AG04449 (cell line): ENCODE measurements around the gene CDR2.

ENCODE experiments used
- CTCF ChIA-PET: fragments of 350-600 bp; formaldehyde crosslinking; extraction: SDS; loops from one replicate; lab custom pipeline; 2021; ENCODE audit warnings: antibody characterized with exemption; lab: Yijun Ruan, JAX
- POLR2A ChIA-PET: fragments of 400-600, 350-600 bp; formaldehyde crosslinking; extraction: SDS; loops from one replicate; lab custom pipeline; 2020; ENCODE audit warnings: antibody characterized with exemption, inconsistent platforms; lab: Yijun Ruan, JAX
- DNase-seq: peaks from one replicate; pipeline ENCODE4 v3.0.0-alpha.2; 2010; ENCODE audit warnings: low read depth, low spot score
- H3K4me3 ChIP-seq: 2 replicates; pipeline ENCODE4 v1.5.1; 2011; ENCODE audit warnings: low read depth, mild to moderate bottlenecking, control low read depth, low read length
- TF ChIP-seq, protein P1 (sequence below): IDR thresholded peaks from one replicate; pipeline ENCODE4 v1.5.1; 2011; ENCODE audit warnings: mild to moderate bottlenecking, moderate library complexity, low read length, control low read depth, inconsistent platforms; ENCODE audit not compliant: insufficient read depth; ENCODE audit errors: missing control alignments

The CDR2 gene

GRCh38 chr16:22333457-22333994 lies 40.9 kb downstream of the CDR2 start:
- H3K4me3 ChIP-seq = no peak overlapping the region
- DNase-seq = no peak
- TF ChIP-seq, protein P1, sequence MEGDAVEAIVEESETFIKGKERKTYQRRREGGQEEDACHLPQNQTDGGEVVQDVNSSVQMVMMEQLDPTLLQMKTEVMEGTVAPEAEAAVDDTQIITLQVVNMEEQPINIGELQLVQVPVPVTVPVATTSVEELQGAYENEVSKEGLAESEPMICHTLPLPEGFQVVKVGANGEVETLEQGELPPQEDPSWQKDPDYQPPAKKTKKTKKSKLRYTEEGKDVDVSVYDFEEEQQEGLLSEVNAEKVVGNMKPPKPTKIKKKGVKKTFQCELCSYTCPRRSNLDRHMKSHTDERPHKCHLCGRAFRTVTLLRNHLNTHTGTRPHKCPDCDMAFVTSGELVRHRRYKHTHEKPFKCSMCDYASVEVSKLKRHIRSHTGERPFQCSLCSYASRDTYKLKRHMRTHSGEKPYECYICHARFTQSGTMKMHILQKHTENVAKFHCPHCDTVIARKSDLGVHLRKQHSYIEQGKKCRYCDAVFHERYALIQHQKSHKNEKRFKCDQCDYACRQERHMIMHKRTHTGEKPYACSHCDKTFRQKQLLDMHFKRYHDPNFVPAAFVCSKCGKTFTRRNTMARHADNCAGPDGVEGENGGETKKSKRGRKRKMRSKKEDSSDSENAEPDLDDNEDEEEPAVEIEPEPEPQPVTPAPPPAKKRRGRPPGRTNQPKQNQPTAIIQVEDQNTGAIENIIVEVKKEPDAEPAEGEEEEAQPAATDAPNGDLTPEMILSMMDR = no peak
- ChIA-PET POLR2A (no interaction called here), CTCF (interaction anchor here (2.2 kb wide), 1 partner anchor 12 kb away, joined by 9 read pairs; no protein-coding TSS in a partner anchor)

- POLR2A ChIA-PET = no interaction called here
- CTCF ChIA-PET = interaction anchor here (0.9 to 3.3 kb wide), 2 partner anchors 10 to 21 kb away, joined by 3 to 21 read pairs; no protein-coding TSS in a partner anchor
- TF ChIP-seq, protein P1 = no peak
Measured at GRCh38 chr16:22330326-22330725, 44.1 kb downstream of the CDR2 start.

DNA sequence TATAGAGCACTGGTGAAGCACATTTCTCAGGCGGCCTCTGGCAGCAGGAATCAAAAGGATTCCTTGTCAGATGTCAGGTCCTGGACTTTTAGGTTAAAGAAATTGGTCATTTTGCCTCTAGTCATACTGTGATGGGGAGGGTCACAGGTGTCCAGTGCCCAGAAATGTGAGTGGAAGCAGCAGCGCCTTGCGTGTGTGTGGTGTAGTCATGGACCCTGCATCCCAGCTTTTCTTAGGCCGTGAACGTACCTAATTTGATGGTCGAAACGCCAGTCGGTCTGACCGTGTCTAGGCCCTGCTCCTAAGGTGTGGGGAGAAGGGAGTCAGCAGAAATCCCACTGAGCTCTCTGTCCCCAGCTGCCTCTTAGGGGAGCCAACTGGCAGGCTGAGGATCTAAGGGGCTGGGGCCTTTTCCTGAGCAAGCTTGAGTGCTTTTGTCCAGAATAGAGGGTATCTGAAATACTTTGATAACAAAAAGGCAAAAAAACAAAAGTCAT lies 45.2 kb downstream of the CDR2 start:
- H3K4me3 ChIP-seq = no peak overlapping the region
- DNase-seq = no peak
- ChIA-PET CTCF (interaction anchor here (0.9 to 3.3 kb wide), 2 partner anchors 9 to 22 kb away, joined by 3 to 21 read pairs; no protein-coding TSS in a partner anchor), POLR2A (no interaction called here)
- TF ChIP-seq, protein P1 = no peak

More at GRCh38 chr16:22330326-22330725, 44.1 kb downstream of the CDR2 start:
- no peak for DNase-seq
- H3K4me3 ChIP-seq = no peak overlapping the region

GRCh38 chr16:22328081-22328725 lies 46.2 kb downstream of the CDR2 start:
- no peak overlapping the region for H3K4me3 ChIP-seq
- CTCF ChIA-PET = interaction anchor here (1.0 to 3.3 kb wide), 3 partner anchors 8 to 132 kb away, joined by 3 to 21 read pairs (median 4); no protein-coding TSS in a partner anchor
- TF ChIP-seq, protein P1 = no peak
- POLR2A ChIA-PET = no interaction called here
- no peak for DNase-seq

DNA sequence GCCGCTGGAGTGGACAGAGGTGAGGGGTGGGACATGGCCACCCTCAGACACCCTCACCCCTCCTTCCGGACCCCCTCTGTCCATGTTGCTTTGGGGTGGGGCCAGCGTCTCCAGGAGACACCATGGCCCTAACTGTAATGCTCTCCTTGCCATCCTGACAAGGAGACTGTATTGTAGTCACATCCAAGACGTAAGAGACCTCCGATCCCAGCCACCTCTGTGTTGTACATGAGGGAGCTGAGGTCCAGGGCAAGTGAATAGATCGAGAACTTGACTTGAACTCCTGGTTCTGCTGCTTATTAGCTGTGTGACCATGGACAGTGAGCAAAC lies 47.0 kb downstream of the CDR2 start:
- TF ChIP-seq, protein P1 = no peak
- ChIA-PET CTCF (interaction anchor here (1.0 to 1.1 kb wide), 2 partner anchors 9 to 131 kb away, joined by 3 to 4 read pairs; no protein-coding TSS in a partner anchor), POLR2A (interaction anchor here (0.7 kb wide), 1 partner anchor 756 kb away, joined by 3 read pairs; no protein-coding TSS in a partner anchor)
- no peak for DNase-seq
- H3K4me3 ChIP-seq = no peak overlapping the region
